GM12878 (cell line): Measurements from ENCODE around the gene NPB. TPM values are rescaled to one million over a fixed set of nuclear protein-coding genes. Genes with fewer than 3 reads are reported as not detected.

ENCODE experiments used
- ATAC-seq: fragments of 200-7000 bp; cut with Tn5 transposase; 3 replicates; pipeline ENCODE4 v1.9.1; 2020; ENCODE audit warnings: mild to moderate bottlenecking, moderate library complexity
- BruUV-seq: library from RNA; stranded (reverse); fragments of 400-500 nt; replicated peaks from 2 replicates; lab custom pipeline; 2021; lab: Mats Ljungman, UMichigan
- CTCF ChIA-PET: fragments of 300-600 bp; sonication (Branson Sonifier 250); formaldehyde crosslinking; extraction: SDS; loops from one replicate; lab custom pipeline; 2021; ENCODE audit warnings: inconsistent platforms; lab: Yijun Ruan, JAX
- POLR2A ChIA-PET: fragments of 350-600 bp; formaldehyde crosslinking; extraction: SDS; loops from one replicate; lab custom pipeline; 2021; ENCODE audit warnings: inconsistent platforms; lab: Charles Lee
- RAD21 ChIA-PET: fragments of 300-600 bp; sonication (Branson Sonifier 250); formaldehyde crosslinking; loops from one replicate; lab custom pipeline; 2023; ENCODE audit warnings: antibody characterized with exemption; ENCODE audit not compliant: unreplicated experiment; lab: Charles Lee
- SMC1A ChIA-PET: fragments of 300-600 bp; sonication (Branson Sonifier 250); formaldehyde crosslinking; loops from one replicate; lab custom pipeline; 2023; ENCODE audit not compliant: unreplicated experiment, uncharacterized antibody; lab: Charles Lee
- DNase-seq: peaks from one replicate; pipeline ENCODE4 v3.0.0-alpha.2; 2011; ENCODE audit warnings: low read depth, low spot score
- FAIRE-seq: peaks from 3 replicates; lab custom pipeline; 2011; peaks lifted over from hg19 to GRCh38; lab: Jason Lieb, UNC
- H2AFZ ChIP-seq: 2 replicates; pipeline ENCODE4 v1.6.0; 2011; ENCODE audit warnings: low read depth, low read length, control low read depth; ENCODE audit not compliant: control insufficient read depth
- H3K27ac ChIP-seq: 2 replicates; pipeline ENCODE4 v1.5.1; 2011; ENCODE audit warnings: control low read depth; ENCODE audit not compliant: control insufficient read depth, insufficient read depth
- H3K27me3 ChIP-seq, 2 experiments: replicated peaks in 1 of 2; 2 replicates each; pipeline versions ENCODE4 v1.6.0 to v1.6.1; 2011; ENCODE audit warnings: low read length in 1 of 2; ENCODE audit not compliant: control insufficient read depth in 2 of 2, insufficient read depth in 2 of 2
- H3K36me3 ChIP-seq, 2 experiments: 2 replicates each; pipeline ENCODE4 v1.5.1; 2011; ENCODE audit warnings: low read length in 1 of 2; ENCODE audit not compliant: control insufficient read depth in 2 of 2, insufficient read depth in 2 of 2
- H3K4me1 ChIP-seq: 2 replicates; pipeline ENCODE4 v1.6.1; 2011; ENCODE audit warnings: mild to moderate bottlenecking, low read length, moderate library complexity, mixed read lengths; ENCODE audit not compliant: control insufficient read depth, insufficient read depth
- H3K4me2 ChIP-seq: 2 replicates; pipeline ENCODE4 v1.6.0; 2011; ENCODE audit warnings: control low read depth; ENCODE audit not compliant: control insufficient read depth, insufficient read depth
- H3K4me3 ChIP-seq: fragments of 200-600 bp; sonication (generic); 2 replicates; pipeline ENCODE4 v1.5.1; 2016
- H3K79me2 ChIP-seq: 2 replicates; pipeline ENCODE4 v1.6.0; 2011; ENCODE audit warnings: low read length; ENCODE audit not compliant: control insufficient read depth, insufficient read depth
- H3K9ac ChIP-seq: 2 replicates; pipeline ENCODE4 v1.8.0; 2011; ENCODE audit warnings: low read length, control low read depth, mixed read lengths; ENCODE audit not compliant: control insufficient read depth, insufficient read depth
- H3K9me3 ChIP-seq: replicated peaks from 3 replicates; pipeline ENCODE4 v1.5.1; 2011; ENCODE audit warnings: mild to moderate bottlenecking, low read length; ENCODE audit not compliant: control insufficient read depth, insufficient read depth
- H4K20me1 ChIP-seq: 2 replicates; pipeline ENCODE4 v1.6.0; 2011; ENCODE audit not compliant: control insufficient read depth, insufficient read depth
- BCL3 ChIP-seq: IDR thresholded peaks from 2 replicates; pipeline ENCODE4 v1.6.1; 2011; ENCODE audit warnings: borderline replicate concordance, low read depth, mild to moderate bottlenecking, moderate library complexity, low read length; ENCODE audit not compliant: insufficient read depth, poor library complexity, severe bottlenecking
- GATAD2B ChIP-seq: fragments of 450-650 bp; conservative IDR thresholded peaks from 2 replicates; pipeline ENCODE4 v1.6.1; 2017; ENCODE audit warnings: low read depth, mild to moderate bottlenecking, moderate library complexity
- LARP7 ChIP-seq: fragments of 450-650 bp; IDR thresholded peaks from 2 replicates; pipeline ENCODE4 v1.6.1; 2017; ENCODE audit warnings: mild to moderate bottlenecking
- NRF1 ChIP-seq: conservative IDR thresholded peaks from 2 replicates; pipeline ENCODE4 v1.6.1; 2011; ENCODE audit warnings: mild to moderate bottlenecking, low read depth, low read length, improper control_type of control experiment
- POLR2A ChIP-seq: IDR thresholded peaks from 2 replicates; pipeline ENCODE4 v1.6.1; 2011; ENCODE audit warnings: low read depth, mild to moderate bottlenecking, low read length
- POLR2AphosphoS5 ChIP-seq: IDR thresholded peaks from 2 replicates; pipeline ENCODE4 v1.6.1; 2011; ENCODE audit warnings: mild to moderate bottlenecking, low read length, inconsistent platforms
- POU2F2 ChIP-seq: IDR thresholded peaks from 3 replicates; pipeline ENCODE4 v1.6.1; 2011; ENCODE audit warnings: low read depth, mild to moderate bottlenecking, low read length, borderline replicate concordance
- SMARCA5 ChIP-seq: fragments of 450-650 bp; IDR thresholded peaks from 2 replicates; pipeline ENCODE4 v1.6.1; 2017; ENCODE audit warnings: mild to moderate bottlenecking
- SP1 ChIP-seq: IDR thresholded peaks from one replicate; pipeline ENCODE4 v1.6.1; 2011; ENCODE audit warnings: low read depth, low read length
- TCF12 ChIP-seq: IDR thresholded peaks from 2 replicates; pipeline ENCODE4 v1.6.1; 2011; ENCODE audit warnings: low read depth, mild to moderate bottlenecking, low read length
- ZNF217 ChIP-seq: fragments of 450-650 bp; IDR thresholded peaks from 2 replicates; pipeline ENCODE4 v1.6.1; 2017; ENCODE audit warnings: antibody characterized with exemption, mild to moderate bottlenecking
- ZNF687 ChIP-seq: fragments of 450-650 bp; IDR thresholded peaks from 2 replicates; pipeline ENCODE4 v1.6.1; 2017; ENCODE audit warnings: mild to moderate bottlenecking, moderate library complexity
- WGBS: methylation state at CpG from one replicate; pipeline ENCODE4 v1.1.6; 2016; ENCODE audit warnings: low lambda C conversion rate; ENCODE audit not compliant: insufficient replicate concordance, insufficient coverage; ENCODE audit errors: missing lambda C conversion rate; 5-methylcytosine and 5-hydroxymethylcytosine counted together
- in situ Hi-C: fragments of 300-500 bp; cut with MboI; formaldehyde crosslinking; loops from 9 replicates; pipeline ENCODE4 v1.14.3; 2018; ENCODE audit warnings: mixed read lengths
- intact Hi-C: fragments of 100-400 bp; cut with micrococcal nuclease; formaldehyde crosslinking; loops from one replicate; pipeline ENCODE4 v1.14.2; 2022; ENCODE audit not compliant: unreplicated experiment
- polyA plus RNA-seq, 11 experiments: library from polyadenylated mRNA; depleted of rRNA in 4 of 11; unstranded in 6 of 11; stranded (reverse) in 5 of 11; fragments of >200 nt; fragmentation: Nextera tagmentation in 4 of 11; fragmentation: Illumina TruSeq in 1 of 11; extraction: Ambion mirVana in 4 of 11; extraction: Trizol in 1 of 11; gene quantifications; 1 replicate in 1 of 11; 2 replicates in 10 of 11; pipeline versions ENCODE4 v1.2.1 to v1.2.3, GENCODE V29; 2011 to 2016; ENCODE audit warnings: inconsistent platforms in 2 of 11, missing spikeins in 2 of 11, low read depth in 1 of 11
- total RNA-seq, 4 experiments: library from RNA; depleted of rRNA in 3 of 4; stranded (reverse); fragments of >200 nt in 3 of 4; fragmentation: Illumina TruSeq in 1 of 4; extraction: Trizol in 1 of 4; gene quantifications; 2 replicates each; pipeline versions ENCODE4 v1.2.1 to v1.2.3, GENCODE V29; 2013 to 2021
- TF ChIP-seq, protein P1 (sequence below): fragments of 450-650 bp; IDR thresholded peaks from 2 replicates; pipeline ENCODE4 v1.6.1; 2016; ENCODE audit warnings: mild to moderate bottlenecking
- TF ChIP-seq, protein P2 (sequence below): fragments of 450-650 bp; conservative IDR thresholded peaks from 2 replicates; pipeline ENCODE4 v1.6.1; 2017; ENCODE audit warnings: mild to moderate bottlenecking, moderate library complexity

NPB gene
- total and polyA plus RNA-seq, 10 of the 15 experiments (the other 5 are each of a cell fraction or from before 2014, with no cell fraction given): 0.03 to 0.40 (median 0.15) TPM; not detected in 2

DNA sequence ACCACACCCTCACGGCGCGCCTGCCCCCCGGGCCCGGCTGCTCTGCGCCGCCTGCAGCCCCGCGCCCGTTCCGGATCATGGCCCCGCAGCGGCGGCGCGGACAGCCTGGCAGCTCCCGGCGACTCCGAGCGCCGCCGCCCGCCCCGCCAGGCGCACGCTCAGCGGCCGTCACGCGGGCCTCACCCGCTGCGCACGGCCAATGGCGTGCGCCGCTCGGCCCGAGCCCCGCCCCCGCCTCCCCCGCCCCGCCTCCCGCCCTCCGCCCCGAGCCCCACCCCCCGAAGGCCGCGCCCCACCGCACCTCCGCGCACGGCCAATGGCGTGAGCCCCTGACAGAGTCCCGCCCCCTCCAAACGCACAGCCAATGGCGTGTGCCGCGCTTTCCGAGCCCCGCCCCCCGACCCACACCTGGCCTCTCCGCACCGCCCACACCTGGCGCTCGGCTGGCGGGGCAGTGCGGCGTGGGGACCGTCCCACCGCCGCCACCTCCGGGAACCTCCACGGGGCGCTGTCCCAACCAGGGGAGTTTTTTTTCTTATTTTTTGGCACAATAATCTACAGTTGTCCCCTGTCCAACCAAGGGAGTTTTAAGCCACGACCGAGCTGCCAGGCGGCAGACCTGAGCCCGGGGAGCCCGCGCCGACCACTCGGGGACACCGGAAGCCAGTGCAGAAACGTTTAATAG, 9.4 kb downstream of the NPB start, which contains the start of gene PCYT2:
Gene PCYT2 (minus strand): TSS at position 123 of the 685 bp plus-strand sequence. CDS start 44 bp downstream, at position 79.
- no peaks in the 10 kb centered on the region for H3K27me3 ChIP-seq
- peak; percentile 59 for FAIRE-seq
- H3K4me3 ChIP-seq: peak within 1 kb of the TSS; percentile 95
- DNase-seq: peak; percentile 45
- H2AFZ ChIP-seq: peak within 1 kb of the TSS; percentile 39
- ChIA-PET CTCF (no interaction called here), RAD21 (interaction anchor here (1.0 kb wide), 1 partner anchor 17 kb away, joined by 3 read pairs; no protein-coding TSS in a partner anchor), SMC1A (no interaction called here), POLR2A (interaction anchor here (2.4 kb wide), 1 partner anchor 17 kb away, joined by 13 read pairs; no protein-coding TSS in a partner anchor)
- intact Hi-C loops: no loop called here
- WGBS: 18% methylated on average over 48 of the region's 84 CpGs
- peak within 1 kb of the TSS; percentile 74 for H3K4me2 ChIP-seq
- peaks cover 5% of the 10 kb centered on the region; the same call in 1 of the 2 replicates for H3K4me1 ChIP-seq
- ATAC-seq: peak; percentile 98
- in situ Hi-C loops: no loop called here
- peaks cover 11 to 31% of the 10 kb centered on the region in 2 experiments for H3K36me3 ChIP-seq
- H3K9ac ChIP-seq: peak within 1 kb of the TSS; percentile 64
- H4K20me1 ChIP-seq: no peaks in the 10 kb centered on the region
- H3K79me2 ChIP-seq: peaks cover 22% of the 10 kb centered on the region
- H3K27ac ChIP-seq: peak within 1 kb of the TSS; percentile 4; the same call in 1 of the 2 replicates
- no TSS peak for BruUV-seq
- no peaks in the 10 kb centered on the region for H3K9me3 ChIP-seq
- TF ChIP-seq LARP7 (0 out of 2 replicates have a peak, but pooled peaks have one; percentile 27), SMARCA5 (0 out of 2 replicates have a peak, but pooled peaks have one; percentile 3), ZNF687 (no peak), TCF12 (peak; percentile 68; the same call in 1 of the 2 replicates), POU2F2 (no peak), SP1 (peak; percentile 68), BCL3 (peak; percentile 42), GATAD2B (no peak), POLR2AphosphoS5 (0 out of 2 replicates have a peak, but pooled peaks have one; percentile 17), ZNF217 (no peak), NRF1 (peak; percentile 25; the same call in 1 of the 2 replicates), POLR2A (peak; percentile 67)
- TF ChIP-seq, protein P1, sequence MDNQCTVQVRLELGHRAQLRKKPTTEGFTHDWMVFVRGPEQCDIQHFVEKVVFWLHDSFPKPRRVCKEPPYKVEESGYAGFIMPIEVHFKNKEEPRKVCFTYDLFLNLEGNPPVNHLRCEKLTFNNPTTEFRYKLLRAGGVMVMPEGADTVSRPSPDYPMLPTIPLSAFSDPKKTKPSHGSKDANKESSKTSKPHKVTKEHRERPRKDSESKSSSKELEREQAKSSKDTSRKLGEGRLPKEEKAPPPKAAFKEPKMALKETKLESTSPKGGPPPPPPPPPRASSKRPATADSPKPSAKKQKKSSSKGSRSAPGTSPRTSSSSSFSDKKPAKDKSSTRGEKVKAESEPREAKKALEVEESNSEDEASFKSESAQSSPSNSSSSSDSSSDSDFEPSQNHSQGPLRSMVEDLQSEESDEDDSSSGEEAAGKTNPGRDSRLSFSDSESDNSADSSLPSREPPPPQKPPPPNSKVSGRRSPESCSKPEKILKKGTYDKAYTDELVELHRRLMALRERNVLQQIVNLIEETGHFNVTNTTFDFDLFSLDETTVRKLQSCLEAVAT: no peak
- TF ChIP-seq, protein P2, sequence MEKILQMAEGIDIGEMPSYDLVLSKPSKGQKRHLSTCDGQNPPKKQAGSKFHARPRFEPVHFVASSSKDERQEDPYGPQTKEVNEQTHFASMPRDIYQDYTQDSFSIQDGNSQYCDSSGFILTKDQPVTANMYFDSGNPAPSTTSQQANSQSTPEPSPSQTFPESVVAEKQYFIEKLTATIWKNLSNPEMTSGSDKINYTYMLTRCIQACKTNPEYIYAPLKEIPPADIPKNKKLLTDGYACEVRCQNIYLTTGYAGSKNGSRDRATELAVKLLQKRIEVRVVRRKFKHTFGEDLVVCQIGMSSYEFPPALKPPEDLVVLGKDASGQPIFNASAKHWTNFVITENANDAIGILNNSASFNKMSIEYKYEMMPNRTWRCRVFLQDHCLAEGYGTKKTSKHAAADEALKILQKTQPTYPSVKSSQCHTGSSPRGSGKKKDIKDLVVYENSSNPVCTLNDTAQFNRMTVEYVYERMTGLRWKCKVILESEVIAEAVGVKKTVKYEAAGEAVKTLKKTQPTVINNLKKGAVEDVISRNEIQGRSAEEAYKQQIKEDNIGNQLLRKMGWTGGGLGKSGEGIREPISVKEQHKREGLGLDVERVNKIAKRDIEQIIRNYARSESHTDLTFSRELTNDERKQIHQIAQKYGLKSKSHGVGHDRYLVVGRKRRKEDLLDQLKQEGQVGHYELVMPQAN: peak; percentile 42; the same call in 1 of the 2 replicates
